Measurements from ENCODE around the gene ZNF532.
"Not testable (repeated sequence)": the region's sequence is repeated elsewhere in the genome, so short reads cannot be mapped to it uniquely, and the experiment has no call there.

Gene ZNF532

DNA sequence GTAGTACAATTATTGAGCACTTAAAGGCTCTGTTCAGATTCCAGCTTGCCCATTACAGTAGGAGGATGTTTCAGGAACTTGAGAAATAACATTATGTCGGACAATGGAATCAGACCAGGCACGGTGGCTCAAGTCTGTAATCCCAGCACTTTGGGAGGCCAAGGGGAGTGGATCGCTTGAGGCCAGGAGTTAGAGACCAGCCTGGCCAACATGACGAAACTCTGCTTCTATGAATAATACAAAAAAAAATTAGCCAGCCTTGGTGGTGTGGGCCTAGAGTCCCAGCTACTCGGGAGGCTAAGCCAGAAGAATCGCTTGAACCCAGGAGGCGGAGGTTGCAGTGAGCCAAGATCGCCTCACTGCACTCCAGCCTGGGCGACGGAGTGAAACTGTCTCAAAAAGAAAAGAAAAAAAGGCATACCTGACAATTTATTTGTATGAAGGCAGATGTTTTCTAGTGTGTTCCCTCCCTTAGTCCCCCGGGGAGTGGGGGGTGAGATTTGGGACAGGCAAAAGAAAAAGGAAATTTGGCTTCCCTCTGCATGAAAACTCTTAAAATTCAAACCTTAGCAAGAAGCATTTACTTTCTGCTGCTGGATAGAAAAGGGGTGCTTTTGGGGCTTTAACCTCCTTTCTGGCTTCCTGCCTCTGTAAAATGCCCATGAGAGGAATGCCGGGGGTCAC, 13.7 kb upstream of the ZNF532 start:
- no peak for DNase-seq (ENCODE audit: low read depth)

- DNase-seq (ENCODE audit: low read depth), result no peak
These were observed 12.8 kb upstream of the ZNF532 start for GRCh38 chr18:58851856-58852255.

- no peak for DNase-seq (ENCODE audit: low read depth)
These were observed 12.0 kb upstream of the ZNF532 start for GRCh38 chr18:58852629-58853028.

DNA sequence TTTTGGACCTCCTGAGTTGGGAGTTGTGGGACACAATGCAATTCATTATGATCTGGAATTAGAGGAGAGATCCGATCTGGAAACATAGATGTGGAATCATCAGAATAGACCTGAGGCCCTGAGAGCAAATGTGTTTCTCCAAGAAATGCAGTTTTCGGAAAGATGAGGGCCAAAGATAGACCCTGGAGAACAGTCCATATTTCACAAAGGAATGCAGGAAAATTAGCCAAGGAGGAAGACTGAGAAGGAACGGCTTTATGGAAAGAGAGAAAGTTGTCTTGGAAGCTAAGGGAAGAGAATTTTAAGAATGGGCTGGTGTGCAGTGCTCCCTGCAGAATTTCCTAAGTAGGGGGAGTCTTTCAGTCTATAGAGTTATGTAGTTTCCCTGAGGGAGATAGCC, 11.1 kb upstream of the ZNF532 start:
- DNase-seq (ENCODE audit: low read depth), result no peak

DNA sequence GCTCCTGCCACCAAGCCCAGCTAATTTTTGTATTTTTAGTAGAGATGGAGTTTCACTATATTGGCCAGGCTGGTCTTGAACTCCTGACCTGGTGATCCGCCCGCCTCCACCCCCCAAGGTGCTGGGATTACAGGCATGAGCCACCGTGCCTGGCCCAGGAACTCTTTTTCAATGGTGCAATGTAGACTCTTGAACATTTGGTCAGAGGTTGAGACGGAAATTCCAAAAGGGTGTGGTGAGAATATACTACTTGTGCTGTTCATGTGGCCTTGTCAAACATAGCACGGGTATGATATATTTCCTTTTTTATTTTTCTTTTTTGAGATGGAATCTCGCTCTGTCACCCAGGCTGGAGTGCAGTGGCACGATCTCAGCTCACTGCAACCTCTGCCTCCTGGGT, 9.2 kb upstream of the ZNF532 start:
- DNase-seq (ENCODE audit: low read depth), result not testable (repeated sequence)

- DNase-seq (ENCODE audit: low read depth), result no peak
These were observed 7.8 kb upstream of the ZNF532 start for GRCh38 chr18:58856881-58857280.

GRCh38 chr18:58858591-58859468, 5.8 kb upstream of the ZNF532 start:
- peak; percentile 75 for DNase-seq (ENCODE audit: low read depth)

- no peak for DNase-seq (ENCODE audit: low read depth)
These were observed 4.8 kb upstream of the ZNF532 start for GRCh38 chr18:58859907-58860306.

GRCh38 chr18:58860747-58861231, 3.9 kb upstream of the ZNF532 start:
- no peak for DNase-seq (ENCODE audit: low read depth)

DNA sequence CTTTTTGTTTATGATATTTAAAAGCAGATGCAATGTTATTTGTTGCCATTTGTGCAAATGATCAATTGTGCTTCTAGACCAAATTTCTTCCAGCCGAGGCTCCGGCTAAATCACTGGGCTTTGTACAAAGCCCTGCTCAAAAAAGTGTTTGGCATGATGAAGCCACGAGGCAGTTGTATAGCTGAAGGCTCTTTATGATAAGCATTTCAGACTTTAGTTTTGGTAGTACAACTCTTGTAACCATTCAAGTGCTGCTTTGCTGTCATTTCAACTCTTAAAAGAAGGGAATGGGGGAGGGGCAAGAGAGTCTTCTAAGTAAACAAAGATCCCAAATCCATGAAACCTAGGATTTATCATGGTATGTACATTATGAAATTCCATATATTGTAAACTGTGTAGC, 3.3 kb upstream of the ZNF532 start:
- no peak for DNase-seq (ENCODE audit: low read depth)

DNA sequence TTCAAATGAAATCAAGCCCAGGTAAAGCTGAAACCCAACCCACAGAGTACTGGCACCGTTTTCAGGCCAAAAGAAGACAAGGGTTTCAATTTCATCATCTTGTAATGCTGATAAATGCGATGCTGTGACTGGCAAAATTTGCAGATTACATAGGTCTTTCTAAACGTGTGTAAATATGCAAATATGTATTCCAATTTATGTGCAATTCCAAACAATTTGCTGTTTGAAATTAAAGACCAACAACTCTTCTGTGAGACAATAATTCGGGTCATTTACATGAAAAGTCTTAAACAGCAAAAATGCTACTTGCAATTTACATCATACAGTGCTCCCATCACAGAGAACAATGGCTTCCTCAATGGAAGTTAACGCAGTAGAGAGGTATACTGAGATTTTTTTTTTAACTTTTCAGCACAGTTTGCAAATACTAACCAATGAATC, 2.8 kb upstream of the ZNF532 start:
- no peak for DNase-seq (ENCODE audit: low read depth)

DNA sequence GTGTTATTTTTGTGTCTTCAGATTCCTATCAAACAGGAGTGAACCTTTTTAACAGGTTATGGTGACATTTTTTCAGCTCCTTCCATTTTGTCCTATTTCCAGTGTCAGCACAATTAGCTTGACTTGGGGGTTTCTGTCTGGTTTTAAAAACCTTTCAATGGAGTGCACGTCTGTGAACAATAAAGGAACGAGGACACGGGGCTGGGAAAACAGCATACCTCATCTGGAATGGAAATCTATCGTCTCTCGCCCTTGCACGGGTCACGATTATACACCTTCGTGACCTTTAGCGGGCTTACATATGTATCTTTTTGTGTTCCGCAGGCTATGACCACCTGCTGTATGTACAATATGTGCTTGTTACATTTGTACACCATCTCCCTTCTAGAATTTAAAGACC, 2.3 kb upstream of the ZNF532 start:
- DNase-seq (ENCODE audit: low read depth), result no peak

DNA sequence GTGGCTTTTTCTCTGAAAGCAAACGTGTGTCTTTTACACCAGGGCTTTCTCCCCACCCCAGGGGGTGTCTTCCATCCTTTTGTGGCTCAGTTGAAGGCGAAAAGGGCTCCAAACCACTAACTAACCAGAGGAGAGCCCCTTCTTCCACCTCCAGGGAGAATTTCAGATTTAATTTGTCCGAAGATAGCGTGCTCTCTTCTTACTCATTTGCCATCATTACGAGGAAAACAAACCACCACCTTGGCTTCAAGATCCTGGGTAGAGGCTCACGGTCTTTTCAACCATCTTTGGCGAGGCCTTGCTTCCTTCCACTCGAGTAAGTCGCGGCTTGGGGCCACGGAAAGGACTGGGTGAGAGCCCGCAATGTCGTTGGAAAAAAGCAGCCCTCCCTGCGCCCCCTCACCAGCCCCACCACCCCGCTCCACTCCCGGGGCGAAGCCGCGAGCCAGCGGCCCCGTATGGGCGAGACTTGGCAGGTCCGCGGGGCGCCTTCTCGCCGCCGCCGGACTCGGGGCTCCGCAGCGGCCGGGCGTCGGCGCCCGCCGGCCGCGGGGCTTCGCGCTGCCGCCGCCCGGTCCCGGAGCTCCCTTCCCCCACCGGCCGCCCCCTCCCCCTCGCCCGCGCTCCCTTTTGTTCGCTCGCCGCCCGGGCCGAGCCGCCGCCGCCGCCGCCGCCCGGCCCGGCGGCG, 1.7 kb upstream of the ZNF532 start:
- DNase-seq (ENCODE audit: low read depth), result no peak

DNA sequence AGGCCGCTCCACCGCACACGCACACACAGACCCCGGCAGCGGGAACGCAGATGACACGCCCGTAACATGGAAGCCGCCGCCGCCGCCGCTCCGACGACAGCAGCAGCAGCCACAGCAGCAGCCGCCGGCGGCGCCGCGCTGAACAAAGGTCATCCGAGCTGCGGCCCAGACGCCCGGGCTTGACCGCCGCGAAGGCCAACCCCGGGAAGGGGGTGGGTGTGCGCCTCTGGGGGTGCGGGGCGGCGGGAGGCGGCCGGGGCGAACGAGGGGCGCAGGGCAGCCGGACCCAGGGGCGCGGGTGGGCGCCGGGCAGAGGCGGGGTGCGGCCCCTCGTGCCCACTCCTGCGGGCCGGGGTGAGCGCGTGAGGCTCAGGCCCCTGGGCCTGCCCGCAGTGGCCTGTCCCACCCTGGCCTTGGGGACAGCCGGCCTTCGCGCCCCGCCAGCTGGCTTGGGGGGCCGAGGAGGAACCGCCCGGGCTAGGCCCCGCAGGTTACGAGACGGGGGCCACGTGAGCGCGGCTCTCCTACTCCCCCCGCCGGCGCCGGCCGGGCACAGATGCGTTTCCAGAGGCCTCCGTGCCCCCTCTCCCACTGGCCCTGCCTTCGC, 1.0 kb upstream of the ZNF532 start:
- DNase-seq (ENCODE audit: low read depth), result no peak

- no peak for DNase-seq (ENCODE audit: low read depth)
These were observed 435 bp downstream of the ZNF532 start for GRCh38 chr18:58865033-58865590.

DNA sequence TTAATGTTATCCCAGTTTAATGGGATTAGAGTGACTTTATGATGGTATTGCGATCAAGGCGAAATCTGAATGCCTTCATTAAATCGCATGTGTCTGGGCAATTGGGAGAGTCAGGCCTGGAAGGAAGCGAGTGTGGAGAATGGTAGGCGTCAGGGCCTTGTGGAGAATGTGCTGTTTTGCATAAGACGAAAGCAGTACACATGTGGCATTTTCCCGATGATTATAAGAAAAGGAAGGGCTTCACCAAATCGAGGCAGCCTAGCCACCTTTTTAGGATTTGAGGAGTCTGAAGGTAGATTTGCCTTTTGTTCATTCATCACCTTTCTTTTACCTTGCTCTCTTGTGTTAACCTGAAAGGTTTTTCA, 1.0 kb downstream of the ZNF532 start:
- no peak for DNase-seq (ENCODE audit: low read depth)

- DNase-seq (ENCODE audit: low read depth), result no peak
These were observed 1.5 kb downstream of the ZNF532 start for GRCh38 chr18:58866066-58866772.

- DNase-seq (ENCODE audit: low read depth), result no peak
These were observed 2.1 kb downstream of the ZNF532 start for GRCh38 chr18:58866773-58867150.

GRCh38 chr18:58867281-58867961, 2.7 kb downstream of the ZNF532 start:
- no peak for DNase-seq (ENCODE audit: low read depth)

GRCh38 chr18:58868440-58868839, 3.8 kb downstream of the ZNF532 start:
- no peak for DNase-seq (ENCODE audit: low read depth)

DNA sequence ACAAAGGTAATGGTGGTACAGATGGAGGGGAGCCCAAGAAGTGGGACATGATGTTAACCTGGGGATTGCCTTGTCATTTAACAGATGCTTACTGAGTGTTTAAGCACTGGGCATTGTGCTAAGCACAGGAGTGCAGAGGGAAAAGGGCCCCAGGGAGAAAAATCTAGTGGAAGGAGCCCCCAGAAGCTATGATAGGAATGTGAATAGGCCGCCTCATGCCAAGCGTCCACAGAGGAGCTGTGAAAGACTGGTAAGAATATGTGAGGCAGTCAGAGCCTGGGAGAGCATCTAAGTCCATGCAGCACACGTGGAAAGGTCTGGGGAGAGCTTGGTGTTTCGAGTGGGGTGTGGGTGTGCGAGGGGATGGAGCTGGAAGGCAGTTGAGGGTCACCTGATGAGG, 5.5 kb downstream of the ZNF532 start:
- DNase-seq (ENCODE audit: low read depth), result no peak
